LNCAP (cell line): ENCODE results near the gene C11orf98.

Experiments
- TF ChIP-seq, protein P1 (sequence below): fragments of 450-650 bp; IDR thresholded peaks from 2 replicates; pipeline ENCODE4 v1.5.1; 2017; ENCODE audit warnings: mild to moderate bottlenecking

The C11orf98 gene

DNA sequence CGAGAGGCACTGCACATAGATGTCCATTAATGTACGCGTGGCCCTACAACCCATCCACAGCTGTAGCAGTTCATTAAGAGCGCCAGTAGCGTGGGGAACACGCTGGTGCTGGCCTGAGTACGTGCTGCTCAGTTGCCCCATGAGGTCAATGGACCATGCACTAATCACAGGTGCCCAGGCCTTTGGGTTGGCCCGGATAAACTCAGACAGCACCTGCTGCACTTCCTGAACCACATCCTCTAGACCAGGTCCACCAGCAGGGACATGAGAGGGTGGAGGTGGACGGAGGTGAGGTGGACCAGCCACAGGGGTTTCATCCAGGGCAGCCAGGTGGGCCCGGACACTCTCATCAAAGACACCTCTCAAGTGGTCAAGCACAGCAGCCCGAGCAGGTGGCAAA lies 15.5 kb downstream of the C11orf98 start:
- TF ChIP-seq, protein P1, sequence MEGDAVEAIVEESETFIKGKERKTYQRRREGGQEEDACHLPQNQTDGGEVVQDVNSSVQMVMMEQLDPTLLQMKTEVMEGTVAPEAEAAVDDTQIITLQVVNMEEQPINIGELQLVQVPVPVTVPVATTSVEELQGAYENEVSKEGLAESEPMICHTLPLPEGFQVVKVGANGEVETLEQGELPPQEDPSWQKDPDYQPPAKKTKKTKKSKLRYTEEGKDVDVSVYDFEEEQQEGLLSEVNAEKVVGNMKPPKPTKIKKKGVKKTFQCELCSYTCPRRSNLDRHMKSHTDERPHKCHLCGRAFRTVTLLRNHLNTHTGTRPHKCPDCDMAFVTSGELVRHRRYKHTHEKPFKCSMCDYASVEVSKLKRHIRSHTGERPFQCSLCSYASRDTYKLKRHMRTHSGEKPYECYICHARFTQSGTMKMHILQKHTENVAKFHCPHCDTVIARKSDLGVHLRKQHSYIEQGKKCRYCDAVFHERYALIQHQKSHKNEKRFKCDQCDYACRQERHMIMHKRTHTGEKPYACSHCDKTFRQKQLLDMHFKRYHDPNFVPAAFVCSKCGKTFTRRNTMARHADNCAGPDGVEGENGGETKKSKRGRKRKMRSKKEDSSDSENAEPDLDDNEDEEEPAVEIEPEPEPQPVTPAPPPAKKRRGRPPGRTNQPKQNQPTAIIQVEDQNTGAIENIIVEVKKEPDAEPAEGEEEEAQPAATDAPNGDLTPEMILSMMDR, result no peak

DNA sequence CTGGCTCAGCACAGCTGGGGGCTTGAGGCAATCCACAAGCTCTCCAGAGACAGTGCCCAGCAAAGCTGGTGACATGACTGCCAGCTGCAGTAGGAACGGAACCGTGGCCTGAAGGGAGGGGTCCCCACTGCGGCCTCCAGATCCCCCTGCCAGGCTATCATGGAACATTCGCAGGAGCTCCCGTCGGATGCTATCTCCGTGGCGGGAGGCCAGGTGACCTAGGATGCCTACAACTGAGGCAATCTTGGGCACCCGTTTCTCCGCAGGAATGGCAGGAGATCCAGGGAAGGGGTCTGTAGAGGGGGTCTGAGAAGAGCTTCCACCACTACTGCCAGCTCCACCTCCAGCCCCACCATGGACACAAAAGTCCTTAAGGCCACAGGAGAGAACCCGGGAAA lies 16.0 kb downstream of the C11orf98 start:
- TF ChIP-seq, protein P1, result no peak

DNA sequence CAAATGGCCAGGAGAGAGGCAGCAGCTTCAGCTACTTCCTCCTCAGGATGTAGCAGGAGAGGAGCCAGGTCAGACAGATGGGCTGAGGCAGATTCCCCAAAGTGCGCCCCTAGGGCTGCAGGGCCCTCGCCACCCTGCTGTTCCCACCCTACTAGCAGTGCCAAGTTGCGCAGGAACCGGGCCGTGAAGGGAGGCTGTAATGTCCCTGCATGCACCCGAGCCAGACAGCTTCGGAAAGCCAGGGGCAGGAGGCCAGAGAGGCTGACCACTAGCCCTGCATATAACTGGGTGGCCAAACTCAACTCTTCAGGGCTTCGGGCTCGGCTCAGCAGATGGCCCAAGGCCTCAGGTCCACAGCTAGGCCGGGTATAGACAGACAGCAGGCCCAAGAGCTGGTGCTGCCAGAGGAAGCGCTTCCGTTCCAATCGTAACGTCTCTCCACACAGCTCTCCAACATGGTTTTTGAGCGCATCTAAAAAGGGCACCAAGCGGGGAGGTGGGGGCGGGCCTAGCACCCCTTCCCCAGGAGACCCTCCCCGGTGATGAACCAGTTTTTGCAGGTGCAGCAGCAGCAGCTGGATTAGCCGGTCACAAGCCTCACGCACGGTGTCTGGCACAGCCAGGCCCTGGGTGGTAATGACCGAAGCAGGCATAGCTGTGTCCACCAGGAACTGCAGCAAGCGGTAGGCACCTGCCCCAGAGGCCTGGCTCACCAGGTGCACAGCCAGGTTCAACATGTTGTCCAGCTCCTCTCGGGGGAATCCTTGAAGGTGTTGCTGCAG lies 16.6 kb downstream of the C11orf98 start:
- TF ChIP-seq, protein P1, result no peak

DNA sequence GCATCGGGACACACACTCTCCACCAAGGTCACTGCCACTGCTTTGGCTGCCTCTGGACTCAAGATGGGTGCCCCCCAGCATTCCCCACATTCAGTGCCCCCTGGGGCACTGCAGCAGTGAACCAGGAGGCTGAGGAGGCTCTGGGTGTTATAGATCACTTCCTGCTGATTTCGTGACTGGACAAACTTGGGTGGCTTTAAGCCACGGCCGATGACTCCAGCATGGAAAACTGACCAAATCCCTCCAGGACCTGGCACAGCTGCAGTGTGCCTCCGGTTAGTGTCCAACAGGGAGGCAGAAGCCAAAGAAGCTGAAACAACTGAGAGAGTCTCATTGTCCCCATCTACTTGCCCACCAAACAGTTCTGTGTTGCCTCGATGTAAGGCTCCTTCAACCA lies 17.4 kb downstream of the C11orf98 start:
- TF ChIP-seq, protein P1, result no peak

DNA sequence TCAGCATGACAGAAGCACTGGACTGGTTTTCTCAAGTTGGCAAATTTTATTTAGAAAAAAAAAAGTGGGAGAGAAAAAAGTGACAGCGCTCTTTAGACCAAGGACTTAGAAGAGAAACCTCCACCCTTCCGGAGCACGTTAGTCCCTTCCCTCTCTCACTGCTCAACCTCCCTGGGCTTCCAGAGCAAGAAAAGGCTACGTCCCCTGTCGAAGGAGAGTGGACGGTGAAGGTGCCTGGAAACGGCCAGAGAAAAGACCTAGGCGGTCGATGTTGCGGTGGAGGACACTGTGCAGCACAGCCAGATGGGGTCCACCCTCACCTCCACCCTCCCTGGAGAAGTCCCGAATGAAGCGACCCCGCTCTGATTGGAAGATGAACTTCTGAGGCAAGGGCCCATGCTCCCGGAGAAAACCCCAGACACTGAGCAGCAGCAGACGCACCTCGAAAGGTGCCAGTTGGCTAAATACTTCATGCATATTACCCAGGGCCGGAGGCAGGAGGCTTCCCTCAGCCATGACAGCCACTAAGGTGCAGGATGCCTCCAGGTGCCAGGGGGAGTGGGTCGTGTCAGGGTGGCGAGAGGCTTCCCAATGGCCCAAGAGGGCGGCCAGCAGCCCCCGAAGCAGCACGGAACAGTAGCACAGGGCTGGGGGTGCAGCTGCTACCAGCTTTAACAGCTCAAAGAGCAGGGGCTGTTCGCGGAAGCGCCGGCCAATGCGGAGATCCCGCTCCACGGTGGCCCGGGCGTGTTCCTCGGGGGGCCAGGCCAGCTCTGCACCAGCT lies 18.0 kb downstream of the C11orf98 start:
- TF ChIP-seq, protein P1, result no peak

DNA sequence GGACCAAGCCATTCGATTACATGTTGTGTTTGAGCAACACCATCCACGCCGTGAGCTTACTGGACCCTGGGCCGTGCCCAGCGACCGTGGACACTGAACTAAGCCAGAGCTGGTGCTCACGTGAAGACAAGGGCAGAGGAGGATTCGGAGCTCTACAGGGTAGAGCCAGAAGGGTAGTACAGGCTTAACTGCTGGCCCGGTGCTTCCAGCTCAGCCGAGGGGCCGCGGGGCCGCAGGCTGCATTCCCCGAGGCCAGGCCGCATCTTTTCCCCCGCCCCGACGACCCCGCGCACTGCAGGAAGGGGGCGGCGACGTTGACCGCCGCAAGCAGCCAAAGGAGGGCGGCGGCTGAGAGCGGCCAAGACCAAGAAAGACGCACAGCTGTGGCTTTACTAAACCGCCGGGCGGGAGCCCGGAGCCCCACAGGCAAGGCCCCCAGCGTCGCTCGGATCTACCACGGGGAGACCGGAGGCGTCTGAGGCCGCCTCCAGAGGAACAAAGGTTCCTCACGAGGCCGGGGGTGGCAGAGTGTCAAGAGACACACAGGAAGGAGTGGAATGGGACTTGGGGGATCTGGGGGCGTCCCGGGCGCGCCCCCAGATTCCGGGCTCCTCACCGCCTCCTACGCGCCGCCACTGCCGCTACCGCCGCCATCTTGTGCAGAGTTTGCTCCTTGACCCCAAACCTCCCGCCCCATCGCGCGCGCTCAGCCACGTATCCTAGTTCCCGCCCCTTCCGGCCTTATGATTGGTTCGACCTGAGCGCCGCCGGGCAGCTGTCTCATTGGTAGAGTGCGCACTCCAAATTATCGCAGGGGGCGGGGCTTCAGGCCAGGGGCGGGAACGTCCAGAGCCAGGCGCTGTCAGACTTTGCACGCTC lies 18.8 kb downstream of the C11orf98 start, which contains the start of gene GANAB:
Gene GANAB (minus strand): TSS at position 668 of the 879 bp plus-strand sequence. CDS start 14 bp downstream, at position 654.
- TF ChIP-seq, protein P1, result no peak

DNA sequence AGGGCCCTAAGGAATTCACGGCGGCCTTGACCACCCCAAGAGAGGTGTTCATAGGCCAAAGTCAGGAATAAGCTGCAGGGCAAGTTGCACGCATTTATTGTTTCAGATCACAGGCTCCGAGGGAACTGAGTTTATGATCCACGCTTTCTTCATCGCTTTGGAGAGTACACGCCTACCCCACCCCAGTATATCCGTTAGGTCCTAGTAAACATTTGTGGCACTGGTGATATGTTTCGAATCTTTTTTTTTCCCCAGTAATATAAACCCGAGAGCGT lies 19.4 kb downstream of the C11orf98 start:
- TF ChIP-seq, protein P1, result no peak
